Gastrocnemius medialis (tissue), 4 donors: ENCODE data around the gene HIVEP3. TPM values are rescaled to one million over a fixed set of nuclear protein-coding genes. Genes with fewer than 3 reads are reported as not detected.
A peak's percentile ranks its signal among the peaks of the same experiment; 100 is the strongest.

Experiments
- ATAC-seq, 2 donors: fragments of 150-250 bp; one replicate each; pipeline ENCODE4 v1.9.1; 2016
- DNase-seq, 2 donors: peaks; one replicate each; pipeline ENCODE4 v3.0.0-alpha.2; 2019
- H3K27ac ChIP-seq, 4 donors: fragments of 200-600 bp; sonication (generic); 1 replicate in 1 of 4; 2 replicates in 3 of 4; pipeline ENCODE4 v1.5.1; 2016 to 2018; ENCODE audit warnings: mild to moderate bottlenecking in 2 of 4, moderate library complexity in 1 of 4
- H3K27me3 ChIP-seq, 3 donors: fragments of 200-600 bp; sonication (generic) in 2 of 3; 1 replicate in 1 of 3; 2 replicates in 2 of 3; pipeline versions ENCODE4 v1.5.1 to v1.6.0; 2016 to 2019; ENCODE audit warnings: mild to moderate bottlenecking in 1 of 3, moderate library complexity in 1 of 3
- H3K36me3 ChIP-seq, 2 donors: fragments of 200-600 bp; sonication (generic) in 1 of 2; one replicate each; pipeline ENCODE4 v1.5.1; 2017 to 2018
- H3K4me1 ChIP-seq, 2 donors: fragments of 200-600 bp; sonication (generic) in 1 of 2; one replicate each; pipeline ENCODE4 v1.5.1; 2016 to 2017; ENCODE audit warnings: mild to moderate bottlenecking in 2 of 2
- H3K4me3 ChIP-seq, 4 donors: fragments of 200-600 bp; sonication (generic) in 3 of 4; 1 replicate in 1 of 4; 2 replicates in 3 of 4; pipeline ENCODE4 v1.5.1; 2016 to 2019; ENCODE audit warnings: mild to moderate bottlenecking in 2 of 4
- H3K9me3 ChIP-seq, 3 donors: fragments of 200-600 bp; sonication (generic) in 2 of 3; 1 replicate in 1 of 3; 2 replicates in 2 of 3; pipeline ENCODE4 v1.5.1; 2016 to 2019
- POLR2A ChIP-seq, 2 donors: fragments of 450-650 bp; IDR thresholded peaks; one replicate each; pipeline ENCODE4 v1.6.1; 2017; ENCODE audit warnings: antibody characterized with exemption in 2 of 2, mild to moderate bottlenecking in 2 of 2, moderate library complexity in 2 of 2
- in situ Hi-C, 4 donors: fragments of 200-750 bp; cut with MboI; loops; one replicate each; pipeline versions ENCODE4 v1.15.0 to v1.8.0; 2017; ENCODE audit warnings: low sequenced_read_pairs in 4 of 4
- intact Hi-C: fragments of 100-400 bp; cut with DNase I; formaldehyde crosslinking; loops from one replicate; pipeline ENCODE4 v1.15.1; 2023; ENCODE audit warnings: low total_unique reads
- total RNA-seq, 4 donors: library from RNA; depleted of rRNA; stranded (reverse); fragments of >200 nt; gene quantifications; one replicate each; pipeline versions ENCODE4 v1.1.0 to v1.2.3, GENCODE V29; 2016
- TF ChIP-seq, protein P1 (sequence below), 5 experiments: fragments of 450-650 bp in 3 of 5; fragments of 200-600 bp in 2 of 5; sonication (generic) in 2 of 5; IDR thresholded peaks in 4 of 5; conservative IDR thresholded peaks in 1 of 5; 1 replicate in 4 of 5; 2 replicates in 1 of 5; pipeline ENCODE4 v1.5.1; 2016 to 2019; ENCODE audit warnings: antibody characterized with exemption in 5 of 5, mild to moderate bottlenecking in 3 of 5, moderate library complexity in 3 of 5

Gene HIVEP3
- total RNA-seq, 4 donors from 2014 or later = 0.80 to 1.8 (median 1.3) TPM

DNA sequence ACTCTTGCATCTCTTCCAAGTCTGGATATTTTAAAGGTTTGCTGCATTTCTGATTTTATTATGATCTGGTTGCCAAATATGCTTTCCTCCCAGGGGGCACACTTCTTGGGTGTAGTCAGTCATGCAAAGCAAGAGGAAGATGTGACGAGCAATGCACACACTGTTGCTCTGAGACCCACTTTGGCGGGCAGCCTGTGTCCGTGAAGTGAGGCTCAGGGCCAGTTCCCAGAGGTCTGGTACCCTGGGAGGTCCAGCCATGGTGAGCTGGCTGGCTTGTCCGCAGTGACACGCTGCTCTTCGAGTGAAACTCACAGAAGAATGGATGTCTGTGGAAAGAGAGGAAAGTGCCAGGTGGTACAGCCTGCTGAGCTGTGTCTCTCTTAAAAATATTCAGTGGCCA, 381.5 kb downstream of the HIVEP3 start:
- Histone ChIP-seq H3K27ac (peak overlapping the region; percentile 56 to 86 (median 74)), H3K4me3 (no peak overlapping the region), H3K9me3 (no peaks in the 10 kb centered on the region), H3K36me3 (no peaks in the 10 kb centered on the region), H3K4me1 (peaks cover 25 to 29% of the 10 kb centered on the region in 2 donors), H3K27me3 (no peaks in the 10 kb centered on the region)
- TF ChIP-seq, protein P1, sequence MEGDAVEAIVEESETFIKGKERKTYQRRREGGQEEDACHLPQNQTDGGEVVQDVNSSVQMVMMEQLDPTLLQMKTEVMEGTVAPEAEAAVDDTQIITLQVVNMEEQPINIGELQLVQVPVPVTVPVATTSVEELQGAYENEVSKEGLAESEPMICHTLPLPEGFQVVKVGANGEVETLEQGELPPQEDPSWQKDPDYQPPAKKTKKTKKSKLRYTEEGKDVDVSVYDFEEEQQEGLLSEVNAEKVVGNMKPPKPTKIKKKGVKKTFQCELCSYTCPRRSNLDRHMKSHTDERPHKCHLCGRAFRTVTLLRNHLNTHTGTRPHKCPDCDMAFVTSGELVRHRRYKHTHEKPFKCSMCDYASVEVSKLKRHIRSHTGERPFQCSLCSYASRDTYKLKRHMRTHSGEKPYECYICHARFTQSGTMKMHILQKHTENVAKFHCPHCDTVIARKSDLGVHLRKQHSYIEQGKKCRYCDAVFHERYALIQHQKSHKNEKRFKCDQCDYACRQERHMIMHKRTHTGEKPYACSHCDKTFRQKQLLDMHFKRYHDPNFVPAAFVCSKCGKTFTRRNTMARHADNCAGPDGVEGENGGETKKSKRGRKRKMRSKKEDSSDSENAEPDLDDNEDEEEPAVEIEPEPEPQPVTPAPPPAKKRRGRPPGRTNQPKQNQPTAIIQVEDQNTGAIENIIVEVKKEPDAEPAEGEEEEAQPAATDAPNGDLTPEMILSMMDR (IDR thresholded peaks at IDR 0.05 in 4 of 5, conservative IDR thresholded peaks at IDR 0.05 in 1 of 5) = no peak
- no peak for TF ChIP-seq POLR2A (IDR thresholded peaks at IDR 0.05)
- ATAC-seq = peak; percentile 8 to 12
- intact Hi-C loops = loop anchor here (2.0 kb wide), 1 partner anchor 40 kb away; no protein-coding TSS in a partner anchor
- in situ Hi-C loops = no loop called here
- peak in 1 of 2 donors; percentile 12 for DNase-seq

- no peaks in the 10 kb centered on the region for H3K27me3 ChIP-seq
- ATAC-seq (peak in 1 of 2 donors; percentile 65), DNase-seq (peak; percentile 12 to 43)
- H3K36me3 ChIP-seq = no peaks in the 10 kb centered on the region
- TF ChIP-seq POLR2A (IDR thresholded peaks at IDR 0.05) = no peak
- TF ChIP-seq, protein P1 (IDR thresholded peaks at IDR 0.05 in 4 of 5, conservative IDR thresholded peaks at IDR 0.05 in 1 of 5) = no peak
- intact Hi-C loops (loop anchor here (1.0 to 2.0 kb wide), 2 partner anchors 20 to 40 kb away; no protein-coding TSS in a partner anchor), in situ Hi-C loops (no loop called here)
- H3K4me3 ChIP-seq = no peak overlapping the region
- peak overlapping the region in 3 of 4 donors; percentile 73 to 86 (median 74) for H3K27ac ChIP-seq
- no peaks in the 10 kb centered on the region for H3K9me3 ChIP-seq
- peaks cover 25 to 29% of the 10 kb centered on the region in 2 donors for H3K4me1 ChIP-seq
These were observed 382.3 kb downstream of the HIVEP3 start for GRCh38 chr1:41536361-41536802.

- ATAC-seq (peak in 1 of 2 donors; percentile 19), DNase-seq (peak in 1 of 2 donors; percentile 11)
- Histone ChIP-seq H3K4me3 (no peak overlapping the region), H3K27ac (peak overlapping the region in 3 of 4 donors; percentile 73 to 86 (median 74)), H3K9me3 (no peaks in the 10 kb centered on the region), H3K36me3 (no peaks in the 10 kb centered on the region), H3K4me1 (peaks cover 25 to 29% of the 10 kb centered on the region in 2 donors), H3K27me3 (no peaks in the 10 kb centered on the region)
- TF ChIP-seq, protein P1 (IDR thresholded peaks at IDR 0.05 in 4 of 5, conservative IDR thresholded peaks at IDR 0.05 in 1 of 5) = no peak
- no peak for TF ChIP-seq POLR2A (IDR thresholded peaks at IDR 0.05)
- intact Hi-C loops (loop anchor here (1.0 to 2.0 kb wide), 2 partner anchors 19 to 39 kb away; no protein-coding TSS in a partner anchor), in situ Hi-C loops (no loop called here)
These were observed 383.0 kb downstream of the HIVEP3 start for GRCh38 chr1:41535716-41536115.

GRCh38 chr1:41535276-41535675, 383.4 kb downstream of the HIVEP3 start:
- no peak overlapping the region for H3K4me3 ChIP-seq
- intact Hi-C loops (no loop called here), in situ Hi-C loops (no loop called here)
- H3K9me3 ChIP-seq = no peaks in the 10 kb centered on the region
- DNase-seq = peak in 1 of 2 donors; percentile 10
- H3K36me3 ChIP-seq = no peaks in the 10 kb centered on the region
- H3K4me1 ChIP-seq = peaks cover 25 to 29% of the 10 kb centered on the region in 2 donors
- H3K27me3 ChIP-seq = no peaks in the 10 kb centered on the region
- no peak for TF ChIP-seq POLR2A (IDR thresholded peaks at IDR 0.05)
- TF ChIP-seq, protein P1 (IDR thresholded peaks at IDR 0.05 in 4 of 5, conservative IDR thresholded peaks at IDR 0.05 in 1 of 5) = no peak
- H3K27ac ChIP-seq = peak overlapping the region in 2 of 4 donors; percentile 73 to 86
- no peak for ATAC-seq
